KMS-11 (cell line): ENCODE measurements around the gene FUT6.

Source experiments
- H2AFZ ChIP-seq: fragments of 200-600 bp; sonication (generic); 2 replicates; pipeline ENCODE4 v1.6.1; 2016; ENCODE audit warnings: antibody characterized with exemption, mixed run types, low read depth
- H3K27ac ChIP-seq: fragments of 200-600 bp; sonication (generic); 2 replicates; pipeline ENCODE4 v1.6.1; 2016; ENCODE audit warnings: mild to moderate bottlenecking, mixed run types
- H3K27me3 ChIP-seq: fragments of 200-600 bp; sonication (generic); 2 replicates; pipeline ENCODE4 v1.6.1; 2017; ENCODE audit warnings: mild to moderate bottlenecking, low read depth, mixed run types, moderate library complexity; ENCODE audit not compliant: insufficient read depth
- H3K36me3 ChIP-seq: fragments of 200-600 bp; sonication (generic); 2 replicates; pipeline ENCODE4 v1.6.1; 2017; ENCODE audit warnings: mild to moderate bottlenecking, mixed run types; ENCODE audit not compliant: insufficient read depth
- H3K4me1 ChIP-seq: fragments of 200-600 bp; sonication (generic); 2 replicates; pipeline ENCODE4 v1.6.1; 2016; ENCODE audit warnings: mild to moderate bottlenecking, low read depth, mixed run types; ENCODE audit not compliant: poor library complexity, severe bottlenecking
- H3K4me2 ChIP-seq: fragments of 200-600 bp; sonication (generic); 2 replicates; pipeline ENCODE4 v1.7.0; 2016; ENCODE audit warnings: mild to moderate bottlenecking, mixed run types
- H3K4me3 ChIP-seq: fragments of 200-600 bp; sonication (generic); IDR thresholded peaks from 2 replicates; pipeline ENCODE4 v1.6.1; 2017; ENCODE audit warnings: low read depth, low read length, mixed read lengths; ENCODE audit not compliant: insufficient read depth
- H3K79me2 ChIP-seq: fragments of 200-600 bp; sonication (generic); 2 replicates; pipeline ENCODE4 v1.6.1; 2016; ENCODE audit warnings: low read depth, mixed run types; ENCODE audit not compliant: insufficient read depth
- H3K9ac ChIP-seq: fragments of 200-600 bp; sonication (generic); 2 replicates; pipeline ENCODE4 v1.6.1; 2016; ENCODE audit warnings: mild to moderate bottlenecking, mixed run types
- H4K20me1 ChIP-seq: fragments of 200-600 bp; sonication (generic); 2 replicates; pipeline ENCODE4 v1.6.1; 2016; ENCODE audit warnings: mild to moderate bottlenecking, mixed run types; ENCODE audit not compliant: insufficient read depth
- TF ChIP-seq, protein P1 (sequence below): fragments of 200-600 bp; sonication (generic); conservative IDR thresholded peaks from 2 replicates; pipeline ENCODE4 v1.6.1; 2017; ENCODE audit warnings: low read depth, mild to moderate bottlenecking, antibody characterized with exemption, low read length, moderate library complexity, mixed read lengths

The FUT6 gene

DNA sequence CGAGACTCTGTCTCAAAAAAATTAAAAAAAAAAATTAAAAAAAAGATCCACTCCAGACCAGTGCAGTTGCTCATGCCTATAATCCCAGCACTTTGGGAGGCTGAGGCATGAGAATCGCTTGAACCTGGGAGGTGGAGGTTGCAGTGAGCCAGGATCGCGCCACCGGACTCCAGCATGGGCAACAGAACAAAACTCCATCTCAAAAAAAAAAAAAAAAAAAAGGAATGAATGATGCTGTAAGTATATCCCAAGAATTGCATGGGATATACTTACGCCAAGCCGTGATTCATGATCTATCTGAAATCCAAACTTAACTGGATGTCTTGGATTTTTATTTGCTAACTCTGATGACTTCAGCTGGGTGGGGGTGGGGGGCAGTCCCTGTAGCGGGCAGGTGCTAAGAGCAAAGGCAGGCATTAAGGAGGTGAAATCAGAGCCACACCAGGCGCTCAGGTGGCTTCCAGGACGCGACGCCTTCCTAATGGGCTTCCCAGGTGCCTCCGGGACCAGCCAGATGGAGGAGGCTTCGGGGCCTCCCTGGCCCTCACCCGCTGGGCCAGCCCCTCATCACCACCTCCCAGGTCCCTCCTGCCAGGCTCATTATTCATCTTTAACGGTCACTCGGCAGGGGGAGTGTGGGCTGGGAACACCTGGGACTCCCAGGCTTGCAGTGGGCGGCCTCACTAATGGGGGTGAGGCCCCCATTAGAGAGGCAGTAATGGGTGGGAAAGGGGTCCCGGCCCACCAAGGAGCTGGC lies 42.2 kb upstream of the FUT6 start:
- Histone ChIP-seq H2AFZ (no peak overlapping the region), H3K27ac (no peak overlapping the region), H3K27me3 (peaks cover 49% of the 10 kb centered on the region), H3K79me2 (no peaks in the 10 kb centered on the region), H3K9ac (no peak overlapping the region), H4K20me1 (no peaks in the 10 kb centered on the region), H3K36me3 (no peaks in the 10 kb centered on the region), H3K4me3 (no peak overlapping the region), H3K4me2 (no peak overlapping the region), H3K4me1 (no peaks in the 10 kb centered on the region)
- TF ChIP-seq, protein P1, sequence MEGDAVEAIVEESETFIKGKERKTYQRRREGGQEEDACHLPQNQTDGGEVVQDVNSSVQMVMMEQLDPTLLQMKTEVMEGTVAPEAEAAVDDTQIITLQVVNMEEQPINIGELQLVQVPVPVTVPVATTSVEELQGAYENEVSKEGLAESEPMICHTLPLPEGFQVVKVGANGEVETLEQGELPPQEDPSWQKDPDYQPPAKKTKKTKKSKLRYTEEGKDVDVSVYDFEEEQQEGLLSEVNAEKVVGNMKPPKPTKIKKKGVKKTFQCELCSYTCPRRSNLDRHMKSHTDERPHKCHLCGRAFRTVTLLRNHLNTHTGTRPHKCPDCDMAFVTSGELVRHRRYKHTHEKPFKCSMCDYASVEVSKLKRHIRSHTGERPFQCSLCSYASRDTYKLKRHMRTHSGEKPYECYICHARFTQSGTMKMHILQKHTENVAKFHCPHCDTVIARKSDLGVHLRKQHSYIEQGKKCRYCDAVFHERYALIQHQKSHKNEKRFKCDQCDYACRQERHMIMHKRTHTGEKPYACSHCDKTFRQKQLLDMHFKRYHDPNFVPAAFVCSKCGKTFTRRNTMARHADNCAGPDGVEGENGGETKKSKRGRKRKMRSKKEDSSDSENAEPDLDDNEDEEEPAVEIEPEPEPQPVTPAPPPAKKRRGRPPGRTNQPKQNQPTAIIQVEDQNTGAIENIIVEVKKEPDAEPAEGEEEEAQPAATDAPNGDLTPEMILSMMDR, result no peak

DNA sequence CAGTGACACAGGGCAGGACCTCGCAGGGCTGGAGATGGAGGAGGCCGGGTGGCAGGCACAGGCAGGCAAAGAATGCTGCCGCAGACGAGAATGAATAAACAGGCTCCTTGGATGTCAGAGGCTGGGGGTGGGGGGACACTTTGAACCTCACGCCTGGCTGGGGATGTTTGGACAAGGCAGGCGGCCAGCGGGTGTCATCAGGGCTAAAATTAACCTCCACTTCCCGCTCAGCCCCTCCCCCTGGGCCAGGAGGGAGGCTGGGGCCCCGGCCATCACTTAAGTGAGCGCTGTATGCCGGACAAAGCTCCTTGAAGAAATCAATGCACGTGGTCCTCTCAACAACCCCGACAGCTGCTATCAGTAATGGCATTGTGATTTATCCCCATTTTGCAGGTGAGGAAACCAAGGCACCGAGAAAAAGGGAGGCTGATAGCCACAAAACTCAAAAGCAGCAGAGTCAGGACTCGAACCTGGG lies 41.1 kb upstream of the FUT6 start:
- Histone ChIP-seq H3K27ac (no peak overlapping the region), H3K4me1 (no peaks in the 10 kb centered on the region), H3K4me2 (no peak overlapping the region), H4K20me1 (no peaks in the 10 kb centered on the region), H2AFZ (no peak overlapping the region), H3K79me2 (no peaks in the 10 kb centered on the region), H3K36me3 (no peaks in the 10 kb centered on the region), H3K9ac (no peak overlapping the region), H3K27me3 (peaks cover 48% of the 10 kb centered on the region), H3K4me3 (no peak overlapping the region)
- TF ChIP-seq, protein P1, result no peak

DNA sequence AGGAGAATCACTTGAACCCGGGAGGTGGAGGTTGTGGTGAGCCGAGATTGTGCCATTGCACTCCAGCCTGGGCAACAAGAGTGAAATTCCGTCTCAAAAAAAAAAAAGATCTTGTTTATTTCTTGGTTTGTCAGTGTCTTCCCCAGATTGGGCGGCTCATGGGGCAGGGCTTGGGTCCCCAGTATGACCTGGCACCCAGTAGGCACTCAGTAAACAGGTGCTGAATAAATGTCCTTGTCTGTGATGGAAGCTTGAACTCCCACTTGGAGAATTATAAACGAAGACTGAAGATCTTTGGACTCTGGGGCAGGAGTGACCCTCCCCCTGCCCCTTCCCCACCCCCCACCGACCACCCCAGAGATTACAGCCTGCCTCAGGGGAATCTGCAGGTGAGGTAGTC lies 40.7 kb upstream of the FUT6 start:
- TF ChIP-seq, protein P1, result no peak
- H3K4me1 ChIP-seq, result no peaks in the 10 kb centered on the region

DNA sequence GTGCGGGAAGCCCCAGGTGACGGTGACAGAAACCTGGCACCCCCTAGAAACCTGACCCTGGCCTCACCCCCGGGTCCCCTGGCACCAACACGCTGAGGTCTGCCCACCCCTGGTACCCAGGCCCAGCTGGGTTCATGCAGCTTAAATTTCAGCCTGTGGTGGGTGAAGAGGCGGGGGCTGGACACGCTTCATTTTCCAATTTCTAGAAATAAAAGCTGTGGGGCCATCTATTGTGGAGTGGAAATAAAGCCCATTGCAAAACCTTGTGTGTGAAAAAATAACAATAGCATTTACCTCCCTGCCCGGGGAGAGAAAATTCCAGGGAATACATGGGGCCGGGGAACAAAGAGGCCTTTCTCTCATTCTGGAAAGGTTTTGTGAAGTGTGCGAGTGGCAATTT lies 38.4 kb upstream of the FUT6 start:
- H3K4me2 ChIP-seq, result no peak overlapping the region
- H3K36me3 ChIP-seq, result no peaks in the 10 kb centered on the region
- no peak overlapping the region for H3K27ac ChIP-seq
- H3K4me1 ChIP-seq, result no peaks in the 10 kb centered on the region
- H3K27me3 ChIP-seq, result peaks cover 37% of the 10 kb centered on the region
- TF ChIP-seq, protein P1, result no peak
- H2AFZ ChIP-seq, result no peak overlapping the region
- no peaks in the 10 kb centered on the region for H3K79me2 ChIP-seq
- no peak overlapping the region for H3K9ac ChIP-seq
- H4K20me1 ChIP-seq, result no peaks in the 10 kb centered on the region
- no peak overlapping the region for H3K4me3 ChIP-seq

More for the DNA sequence above, 40.7 kb upstream of the FUT6 start:
- H3K4me3 ChIP-seq, result no peak overlapping the region
- peaks cover 45% of the 10 kb centered on the region for H3K27me3 ChIP-seq
- no peak overlapping the region for H2AFZ ChIP-seq
- H3K36me3 ChIP-seq, result no peaks in the 10 kb centered on the region
- H3K27ac ChIP-seq, result no peak overlapping the region
- no peaks in the 10 kb centered on the region for H3K79me2 ChIP-seq
- H3K9ac ChIP-seq, result no peak overlapping the region
- no peaks in the 10 kb centered on the region for H4K20me1 ChIP-seq
- H3K4me2 ChIP-seq, result no peak overlapping the region
